Measurements from ENCODE around the gene HS3ST3B1.

HS3ST3B1 gene

GRCh38 chr17:14300575-14301278, at the start of gene HS3ST3B1:
TSS of gene HS3ST3B1 (plus strand) at chr17:14301081. CDS start at chr17:14301519, 438 bp downstream.
- peak; percentile 96 for DNase-seq (ENCODE audit: low read depth)
- H3K4me3 ChIP-seq (ENCODE audit: low read length): peak within 1 kb of the TSS; percentile 52
- TF ChIP-seq, protein P1, sequence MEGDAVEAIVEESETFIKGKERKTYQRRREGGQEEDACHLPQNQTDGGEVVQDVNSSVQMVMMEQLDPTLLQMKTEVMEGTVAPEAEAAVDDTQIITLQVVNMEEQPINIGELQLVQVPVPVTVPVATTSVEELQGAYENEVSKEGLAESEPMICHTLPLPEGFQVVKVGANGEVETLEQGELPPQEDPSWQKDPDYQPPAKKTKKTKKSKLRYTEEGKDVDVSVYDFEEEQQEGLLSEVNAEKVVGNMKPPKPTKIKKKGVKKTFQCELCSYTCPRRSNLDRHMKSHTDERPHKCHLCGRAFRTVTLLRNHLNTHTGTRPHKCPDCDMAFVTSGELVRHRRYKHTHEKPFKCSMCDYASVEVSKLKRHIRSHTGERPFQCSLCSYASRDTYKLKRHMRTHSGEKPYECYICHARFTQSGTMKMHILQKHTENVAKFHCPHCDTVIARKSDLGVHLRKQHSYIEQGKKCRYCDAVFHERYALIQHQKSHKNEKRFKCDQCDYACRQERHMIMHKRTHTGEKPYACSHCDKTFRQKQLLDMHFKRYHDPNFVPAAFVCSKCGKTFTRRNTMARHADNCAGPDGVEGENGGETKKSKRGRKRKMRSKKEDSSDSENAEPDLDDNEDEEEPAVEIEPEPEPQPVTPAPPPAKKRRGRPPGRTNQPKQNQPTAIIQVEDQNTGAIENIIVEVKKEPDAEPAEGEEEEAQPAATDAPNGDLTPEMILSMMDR (IDR thresholded peaks at IDR 0.05; ENCODE audit: insufficient read depth, low read depth, low read length, missing control alignments): peak; percentile 19

DNA sequence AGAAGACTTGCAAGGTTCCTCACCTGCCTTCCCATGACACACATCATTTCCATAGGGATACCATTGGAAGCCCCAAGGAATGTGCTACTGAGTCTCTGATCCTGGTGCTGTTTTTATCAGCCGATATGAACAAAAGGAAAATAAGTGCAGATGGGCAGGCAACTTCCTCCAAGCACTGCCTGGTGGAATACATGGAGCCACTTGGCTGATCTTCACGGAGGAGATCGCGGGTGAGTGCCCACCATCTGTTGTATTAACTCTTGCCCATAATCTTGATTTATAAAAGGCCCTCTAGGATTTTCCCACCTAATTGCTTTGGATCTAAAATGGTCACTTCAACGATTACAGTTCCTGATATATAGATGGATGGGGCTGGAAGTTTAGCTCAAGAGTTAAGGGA, 39.5 kb upstream of the HS3ST3B1 start:
- no peak for DNase-seq (ENCODE audit: low read depth)
- TF ChIP-seq, protein P1 (IDR thresholded peaks at IDR 0.05; ENCODE audit: insufficient read depth, low read depth, low read length, missing control alignments): no peak
- no peak overlapping the region for H3K4me3 ChIP-seq (ENCODE audit: low read length)

GRCh38 chr17:14268264-14268663, 32.6 kb upstream of the HS3ST3B1 start:
- TF ChIP-seq, protein P1 (IDR thresholded peaks at IDR 0.05; ENCODE audit: insufficient read depth, low read depth, low read length, missing control alignments): no peak
- H3K4me3 ChIP-seq (ENCODE audit: low read length): no peak overlapping the region
- DNase-seq (ENCODE audit: low read depth): no peak

DNA sequence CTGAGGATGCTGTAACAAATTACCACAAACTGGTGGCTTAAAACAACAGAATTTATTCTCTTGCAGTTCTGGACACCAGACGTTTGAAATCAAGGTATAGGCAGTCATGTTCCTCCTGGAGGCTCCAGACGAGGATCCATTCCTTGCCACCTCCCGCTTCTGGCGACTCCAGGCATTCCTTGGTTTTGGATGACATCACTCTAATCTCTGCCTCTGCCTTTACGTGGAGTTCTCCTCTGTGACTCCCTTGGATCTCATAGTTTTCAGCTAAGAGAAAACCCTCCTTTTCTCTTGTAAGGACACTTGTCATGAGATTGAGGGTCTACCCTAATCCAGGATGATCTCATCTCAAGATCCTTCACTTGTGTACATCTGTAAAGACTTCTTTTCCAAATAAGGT, 31.4 kb upstream of the HS3ST3B1 start:
- H3K4me3 ChIP-seq (ENCODE audit: low read length): no peak overlapping the region
- TF ChIP-seq, protein P1 (IDR thresholded peaks at IDR 0.05; ENCODE audit: insufficient read depth, low read depth, low read length, missing control alignments): no peak
- DNase-seq (ENCODE audit: low read depth): no peak

DNA sequence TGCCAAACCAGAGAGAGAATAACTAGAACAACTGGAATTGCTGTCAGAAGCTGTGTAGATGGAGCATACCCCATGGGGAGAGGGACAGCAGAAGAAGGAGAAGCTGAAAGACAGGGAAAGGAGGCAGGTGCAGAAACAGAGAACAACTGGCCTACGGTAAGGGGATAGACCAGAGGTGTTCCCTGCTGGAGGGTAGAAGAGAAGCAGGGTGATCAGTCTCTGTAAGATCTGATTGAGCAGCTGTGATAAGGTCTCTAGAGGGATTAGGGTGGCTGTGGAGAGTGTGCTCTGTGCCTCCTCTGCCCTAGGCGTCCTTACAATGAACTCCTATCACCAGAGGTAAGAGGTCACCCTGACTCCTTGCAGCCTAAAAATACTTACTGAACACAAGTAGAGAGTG, 30.4 kb upstream of the HS3ST3B1 start:
- DNase-seq (ENCODE audit: low read depth): no peak
- TF ChIP-seq, protein P1 (IDR thresholded peaks at IDR 0.05; ENCODE audit: insufficient read depth, low read depth, low read length, missing control alignments): no peak
- no peak overlapping the region for H3K4me3 ChIP-seq (ENCODE audit: low read length)

GRCh38 chr17:14276535-14277250, 24.2 kb upstream of the HS3ST3B1 start:
- TF ChIP-seq, protein P1 (IDR thresholded peaks at IDR 0.05; ENCODE audit: insufficient read depth, low read depth, low read length, missing control alignments): no peak
- no peak for DNase-seq (ENCODE audit: low read depth)
- no peak overlapping the region for H3K4me3 ChIP-seq (ENCODE audit: low read length)

Data from epithelial cell of esophagus (primary cell).